NCI-H2196 (cell line): ENCODE measurements around the gene RASIP1.
A peak's percentile ranks its signal among the peaks of the same experiment; 100 is the strongest.

Experiments
- DNase-seq: peaks from one replicate; lab custom pipeline; 2025; ENCODE audit not compliant: unreplicated experiment; lab: John Stamatoyannopoulos, UW

RASIP1 gene

DNA sequence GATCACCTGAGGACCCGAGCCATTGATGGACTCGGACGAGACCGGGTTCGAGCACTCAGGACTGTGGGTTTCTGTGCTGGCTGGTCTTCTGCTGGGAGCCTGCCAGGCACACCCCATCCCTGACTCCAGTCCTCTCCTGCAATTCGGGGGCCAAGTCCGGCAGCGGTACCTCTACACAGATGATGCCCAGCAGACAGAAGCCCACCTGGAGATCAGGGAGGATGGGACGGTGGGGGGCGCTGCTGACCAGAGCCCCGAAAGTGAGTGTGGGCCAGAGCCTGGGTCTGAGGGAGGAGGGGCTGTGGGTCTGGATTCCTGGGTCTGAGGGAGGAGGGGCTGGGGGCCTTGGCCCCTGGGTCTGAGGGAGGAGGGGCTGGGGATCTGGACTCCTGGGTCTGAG is 15.8 kb upstream of the RASIP1 start:
- no peak for DNase-seq

DNA sequence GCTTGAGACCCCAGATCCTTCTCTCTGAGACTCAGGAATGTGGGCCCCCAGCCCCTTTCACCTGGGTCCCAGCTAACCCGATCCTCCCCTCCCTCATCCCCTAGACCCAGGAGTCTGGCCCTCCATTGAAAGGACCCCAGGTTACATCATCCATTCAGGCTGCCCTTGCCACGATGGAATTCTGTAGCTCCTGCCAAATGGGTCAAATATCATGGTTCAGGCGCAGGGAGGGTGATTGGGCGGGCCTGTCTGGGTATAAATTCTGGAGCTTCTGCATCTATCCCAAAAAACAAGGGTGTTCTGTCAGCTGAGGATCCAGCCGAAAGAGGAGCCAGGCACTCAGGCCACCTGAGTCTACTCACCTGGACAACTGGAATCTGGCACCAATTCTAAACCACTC is 15.4 kb upstream of the RASIP1 start:
- no peak for DNase-seq

DNA sequence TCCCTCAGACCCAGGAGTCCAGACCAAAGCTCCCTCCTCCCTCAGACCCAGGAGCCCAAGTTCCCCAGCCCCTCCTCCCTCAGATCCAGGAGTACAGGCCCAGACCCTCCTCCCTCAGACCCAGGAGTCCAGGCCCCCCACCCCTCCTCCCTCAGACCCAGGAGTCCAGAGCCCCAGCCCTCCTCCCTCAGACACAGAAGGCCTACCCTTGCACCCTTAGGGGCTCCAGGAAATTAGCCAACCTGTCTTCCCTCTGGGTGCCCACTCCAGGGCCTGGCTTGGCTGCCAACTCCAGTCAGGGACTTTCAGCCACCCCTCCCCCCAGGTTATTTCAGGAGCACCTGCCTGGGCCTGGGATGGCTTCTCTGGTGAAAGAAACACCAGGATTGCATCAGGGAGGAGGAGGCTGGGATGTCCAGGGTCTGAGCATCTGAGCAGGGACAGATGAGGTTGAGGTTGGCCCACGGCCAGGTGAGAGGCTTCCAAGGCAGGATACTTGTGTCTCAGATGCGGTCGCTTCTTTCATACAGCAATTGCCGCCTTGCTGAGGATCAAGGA is 14.8 kb upstream of the RASIP1 start, which contains the start of gene FGF21:
TSS of gene FGF21 (plus strand) at position 441 of the 558 bp plus-strand sequence. CDS start 713 bp downstream, outside the sequence.
- peak; percentile 61 for DNase-seq

DNA sequence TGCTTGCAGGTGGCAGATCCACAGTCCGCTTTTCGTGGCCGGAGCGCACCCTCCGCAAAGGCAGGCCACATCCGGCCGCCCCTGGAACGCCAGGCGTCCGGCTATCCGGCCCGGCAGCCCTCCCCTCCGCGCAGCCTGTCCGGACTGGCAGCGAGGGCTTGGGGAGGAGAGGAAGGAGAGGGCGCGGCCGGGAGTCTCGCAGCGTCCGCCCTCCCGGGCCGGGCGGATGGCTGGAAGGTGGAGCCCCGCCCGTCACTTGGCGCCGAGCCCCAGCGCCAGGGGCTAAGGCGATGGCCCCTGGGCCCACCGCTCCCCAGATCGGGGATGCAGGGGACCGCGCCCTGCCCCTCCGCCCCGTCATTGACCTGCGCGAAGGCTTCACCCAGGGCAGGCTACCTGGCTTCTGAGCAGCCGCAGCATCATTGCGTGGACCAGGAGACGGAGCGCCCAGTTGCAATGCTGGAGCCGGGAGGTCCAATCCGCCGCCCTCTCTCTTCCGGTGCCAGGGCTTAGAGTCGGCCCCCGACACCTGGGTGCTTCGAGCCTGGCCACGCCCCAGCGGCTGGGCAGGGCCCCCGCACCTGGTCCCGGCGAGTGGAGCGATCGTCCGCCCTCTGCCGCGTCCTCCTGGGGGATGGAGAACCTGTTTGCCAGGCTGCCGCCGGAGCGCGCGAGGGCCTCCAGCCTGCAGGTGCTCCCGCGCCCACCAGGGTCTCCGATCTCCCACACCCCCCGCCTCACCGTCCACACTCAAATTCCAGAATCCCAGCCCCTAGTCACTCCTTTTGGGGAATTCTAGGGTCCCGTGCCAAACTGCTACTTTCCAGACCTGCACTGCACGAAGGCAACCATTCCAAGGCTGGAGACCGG is 12.3 kb upstream of the RASIP1 start, which contains the start of gene FUT1:
TSS of gene FUT1 (minus strand) at position 146 of the 870 bp plus-strand sequence. CDS start 1,360 bp downstream, outside the sequence.
- peak; percentile 97 for DNase-seq

DNA sequence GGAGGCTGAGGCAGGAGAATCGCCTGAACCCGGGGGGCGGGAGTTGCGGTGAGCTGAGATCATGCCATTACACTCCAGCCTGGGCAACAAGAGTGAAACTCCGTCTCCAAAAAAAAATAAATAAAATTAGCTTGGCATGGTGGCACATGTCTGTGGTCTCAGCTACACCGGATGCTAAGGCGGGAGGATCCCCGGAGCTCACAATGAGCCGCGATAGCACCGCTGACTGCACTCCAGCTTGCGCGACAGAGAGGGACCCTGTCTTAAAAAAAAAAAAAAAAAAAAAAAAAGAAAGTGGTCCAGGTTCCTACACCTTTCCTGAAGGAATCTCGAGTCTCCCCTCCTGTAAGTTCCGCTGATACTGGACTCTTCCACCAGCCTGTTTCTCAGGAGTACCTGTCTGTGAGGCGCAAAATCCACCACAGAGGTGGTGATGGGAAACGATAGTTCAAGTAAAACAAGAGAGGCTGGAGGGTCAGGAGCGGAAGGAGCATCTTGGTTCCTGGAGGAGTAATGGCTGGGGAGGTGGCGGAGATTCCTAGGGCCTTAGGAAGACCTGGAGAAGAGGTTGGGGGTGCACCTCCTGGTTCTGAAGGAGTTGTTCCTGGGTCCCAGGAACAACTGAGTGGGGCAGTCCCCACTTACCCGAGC is 11.6 kb upstream of the RASIP1 start:
- DNase-seq, result no peak

DNA sequence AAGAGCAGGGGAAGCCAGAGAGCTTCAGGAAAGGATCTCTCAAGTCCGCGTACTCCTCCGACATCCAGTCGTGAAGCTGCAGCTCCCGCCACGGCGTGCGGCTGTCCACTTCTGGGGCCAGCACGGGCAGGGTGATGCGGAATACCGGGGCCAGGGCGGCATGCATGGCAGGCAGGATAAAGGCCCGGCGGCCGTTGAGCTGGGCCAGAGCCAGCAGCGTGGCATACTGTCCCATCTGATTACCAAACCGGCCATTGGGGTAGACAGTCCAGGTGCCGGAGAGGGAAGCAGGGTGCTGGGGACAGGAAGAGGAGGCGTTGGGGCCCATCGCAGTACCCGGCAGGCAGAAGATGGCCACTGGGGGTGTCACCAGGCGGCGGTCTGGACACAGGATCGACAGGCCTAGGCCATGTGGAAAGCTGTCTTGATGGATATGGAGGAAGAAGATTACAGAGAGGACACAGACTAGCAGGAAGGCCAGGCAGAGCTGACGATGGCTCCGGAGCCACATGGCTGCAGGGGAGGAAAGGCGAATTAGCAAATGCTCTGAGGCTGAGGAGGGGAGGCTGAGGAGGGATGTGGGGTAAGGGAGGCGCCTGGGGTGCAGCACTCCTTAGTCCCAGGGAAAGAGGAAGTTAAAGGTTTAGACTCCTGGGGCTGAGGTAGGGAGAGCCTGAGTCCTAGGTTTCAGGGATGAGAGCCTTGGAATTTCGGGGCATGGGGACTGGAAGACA is 10.5 kb upstream of the RASIP1 start:
- DNase-seq, result no peak

DNA sequence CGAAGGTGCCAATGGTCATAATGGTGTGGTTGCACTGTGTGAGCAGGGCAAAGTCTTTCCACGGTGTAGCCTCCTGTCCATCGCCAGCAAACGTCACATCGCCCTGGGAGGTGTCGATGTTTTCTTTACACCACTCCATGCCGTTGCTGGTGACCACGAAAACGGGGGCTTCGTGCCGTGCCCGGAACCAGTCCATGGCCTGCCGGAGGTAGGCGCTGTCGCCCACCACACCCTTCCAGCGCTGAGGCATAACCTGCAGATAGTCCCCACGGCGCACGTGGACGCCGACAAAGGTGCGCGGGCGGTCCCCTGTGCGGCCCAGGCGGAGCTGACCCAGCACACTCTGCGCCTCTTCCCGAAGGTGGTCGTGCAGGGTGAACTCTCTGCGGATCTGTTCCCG is 9.9 kb upstream of the RASIP1 start:
- no peak for DNase-seq

DNA sequence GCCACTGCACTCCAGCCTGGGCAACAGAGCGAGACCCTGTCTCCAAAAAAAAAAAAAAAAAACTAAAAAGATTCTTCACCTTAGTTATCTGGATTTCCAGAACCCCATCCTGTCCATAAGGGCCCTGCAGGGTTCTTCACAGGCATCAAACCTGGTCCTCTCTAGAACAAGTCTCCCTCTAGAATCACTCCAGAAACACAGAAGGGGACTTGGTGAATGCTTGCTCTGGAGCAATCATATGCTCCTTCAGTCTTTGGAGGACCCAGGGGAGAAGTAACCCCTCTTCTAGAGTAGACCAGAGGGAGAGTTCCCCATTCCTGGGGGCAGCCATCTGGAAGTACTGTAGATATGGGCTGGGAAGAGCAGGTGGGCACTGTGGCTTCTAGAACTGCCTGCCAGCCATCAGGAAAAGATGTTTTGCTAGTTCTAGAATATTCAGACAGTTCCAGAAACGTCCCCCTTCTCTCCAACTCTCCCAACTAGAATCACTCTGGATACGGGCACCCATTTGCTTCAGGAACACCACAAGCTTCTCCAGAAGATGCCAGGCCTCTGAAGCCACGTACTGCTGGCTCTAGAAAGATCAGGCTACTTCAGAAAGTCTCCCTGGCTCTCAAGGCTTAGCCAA is 9.3 kb upstream of the RASIP1 start:
- DNase-seq, result no peak

DNA sequence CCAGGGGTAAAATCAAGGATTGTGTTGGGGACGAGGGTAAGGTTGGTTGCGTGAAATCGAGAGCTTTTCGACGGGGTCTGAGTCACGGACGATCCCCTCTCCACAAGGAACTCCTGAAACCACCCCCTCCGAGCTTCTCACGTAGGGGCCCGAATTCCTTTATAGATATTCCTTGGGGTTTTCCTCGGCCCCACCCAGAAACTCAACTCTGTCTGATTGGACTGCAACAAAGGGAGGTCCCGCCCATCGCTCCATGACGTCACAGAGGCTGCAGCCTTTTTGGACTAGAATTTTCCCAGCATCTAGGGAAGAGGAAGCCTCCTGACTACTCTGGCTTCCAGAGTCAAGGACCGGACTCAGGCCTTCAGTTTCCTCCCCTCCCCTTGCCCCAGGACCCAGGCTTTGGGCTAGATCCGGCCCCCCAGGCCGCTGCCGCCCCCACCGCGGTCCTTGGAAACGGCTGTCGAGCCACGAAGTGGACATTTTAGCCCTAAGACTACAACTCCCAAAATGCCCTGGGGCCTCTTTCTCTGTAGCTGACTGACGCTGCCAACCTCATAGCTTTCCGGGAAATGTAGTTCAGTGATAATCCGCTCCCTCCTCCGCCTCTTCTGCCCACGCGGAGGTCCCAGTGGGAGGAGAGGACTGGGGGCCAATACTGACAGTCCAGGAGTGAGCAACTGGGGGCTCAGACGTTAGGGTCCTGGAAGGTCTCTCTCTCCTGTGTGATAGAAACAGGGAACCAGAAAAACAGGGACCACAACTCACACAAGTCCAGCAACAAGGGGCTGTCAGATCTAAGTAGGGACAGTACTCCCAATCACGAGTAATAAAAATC is 6.5 kb upstream of the RASIP1 start, which contains the start of gene IZUMO1:
TSS of gene IZUMO1 (minus strand) at position 172 of the 838 bp plus-strand sequence. CDS start 1,050 bp downstream, outside the sequence.
- no peak for DNase-seq

DNA sequence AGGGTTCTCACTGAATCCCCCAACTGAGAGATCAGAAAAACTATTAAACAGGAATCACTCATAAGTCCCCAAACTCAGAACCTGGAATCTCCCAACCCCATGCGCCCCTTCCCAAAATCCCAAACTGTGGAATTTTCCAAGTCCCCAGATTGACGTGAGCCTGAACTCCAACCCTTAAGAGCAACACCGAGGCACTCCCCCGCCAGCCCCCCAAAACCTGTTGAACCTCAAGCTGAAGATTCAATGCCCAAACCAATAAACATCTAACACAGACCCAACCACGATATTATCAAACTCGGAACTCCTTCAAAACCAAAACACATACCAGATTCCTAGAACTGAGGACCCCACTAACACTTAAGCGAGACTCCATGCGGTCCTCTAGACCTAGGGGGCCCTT is 5.7 kb upstream of the RASIP1 start:
- no peak for DNase-seq

DNA sequence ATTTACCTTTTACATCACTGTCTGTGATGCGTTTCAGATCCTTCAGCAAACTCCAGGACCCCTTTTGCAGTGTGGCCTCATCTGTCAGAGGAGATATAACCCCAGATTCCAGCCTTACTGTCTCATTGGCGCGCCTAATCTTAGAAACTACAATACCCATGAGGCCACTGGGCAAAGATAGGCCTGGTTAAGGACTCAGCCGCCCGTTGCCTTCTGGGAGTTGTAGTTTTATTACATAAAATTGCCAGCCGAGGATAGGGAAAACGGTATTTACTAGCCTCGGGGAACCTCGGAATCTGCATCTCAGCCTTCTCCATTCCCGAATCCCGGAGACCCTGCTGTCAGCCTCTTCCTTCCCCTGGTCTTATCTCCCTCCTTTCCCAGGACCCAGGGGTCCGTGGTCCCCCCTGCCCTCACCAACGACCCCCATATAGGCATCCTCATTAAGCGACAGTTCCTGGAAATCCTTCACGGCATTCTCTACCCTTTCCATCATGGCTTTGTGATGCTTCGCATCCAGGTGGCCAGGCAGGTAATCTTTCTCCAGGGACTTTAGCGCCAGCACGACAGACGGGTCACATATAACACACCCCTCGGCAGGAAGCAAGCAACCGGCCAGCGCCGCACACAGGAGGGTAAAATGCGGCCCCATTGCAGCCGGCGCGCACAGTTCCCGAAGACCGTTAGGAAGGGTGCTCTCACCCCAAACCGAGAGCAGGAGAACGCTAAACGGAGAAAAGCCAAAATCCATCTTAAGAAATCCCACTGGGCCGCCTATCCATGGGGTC is 5.0 kb upstream of the RASIP1 start:
- DNase-seq, result peak; percentile 80

DNA sequence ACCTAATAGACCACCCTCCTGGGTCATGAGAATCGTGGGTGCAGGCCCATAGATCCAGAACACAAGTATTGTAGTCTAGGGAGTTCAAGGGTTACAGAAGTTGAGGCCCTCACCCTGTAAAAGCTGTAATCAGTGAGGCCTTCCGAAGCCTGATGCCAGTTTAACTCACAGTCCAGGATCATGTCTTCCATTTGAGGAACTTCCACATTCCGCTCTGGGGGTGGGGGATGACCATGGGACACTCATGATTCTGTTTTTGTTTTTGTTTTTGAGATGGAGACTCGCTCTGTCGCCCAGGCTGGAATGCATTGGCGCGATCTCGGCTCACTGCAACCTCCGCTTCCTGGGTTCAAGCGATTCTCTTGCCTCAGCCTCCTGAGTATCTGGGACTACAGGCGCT is 1.7 kb upstream of the RASIP1 start:
- DNase-seq, result no peak

DNA sequence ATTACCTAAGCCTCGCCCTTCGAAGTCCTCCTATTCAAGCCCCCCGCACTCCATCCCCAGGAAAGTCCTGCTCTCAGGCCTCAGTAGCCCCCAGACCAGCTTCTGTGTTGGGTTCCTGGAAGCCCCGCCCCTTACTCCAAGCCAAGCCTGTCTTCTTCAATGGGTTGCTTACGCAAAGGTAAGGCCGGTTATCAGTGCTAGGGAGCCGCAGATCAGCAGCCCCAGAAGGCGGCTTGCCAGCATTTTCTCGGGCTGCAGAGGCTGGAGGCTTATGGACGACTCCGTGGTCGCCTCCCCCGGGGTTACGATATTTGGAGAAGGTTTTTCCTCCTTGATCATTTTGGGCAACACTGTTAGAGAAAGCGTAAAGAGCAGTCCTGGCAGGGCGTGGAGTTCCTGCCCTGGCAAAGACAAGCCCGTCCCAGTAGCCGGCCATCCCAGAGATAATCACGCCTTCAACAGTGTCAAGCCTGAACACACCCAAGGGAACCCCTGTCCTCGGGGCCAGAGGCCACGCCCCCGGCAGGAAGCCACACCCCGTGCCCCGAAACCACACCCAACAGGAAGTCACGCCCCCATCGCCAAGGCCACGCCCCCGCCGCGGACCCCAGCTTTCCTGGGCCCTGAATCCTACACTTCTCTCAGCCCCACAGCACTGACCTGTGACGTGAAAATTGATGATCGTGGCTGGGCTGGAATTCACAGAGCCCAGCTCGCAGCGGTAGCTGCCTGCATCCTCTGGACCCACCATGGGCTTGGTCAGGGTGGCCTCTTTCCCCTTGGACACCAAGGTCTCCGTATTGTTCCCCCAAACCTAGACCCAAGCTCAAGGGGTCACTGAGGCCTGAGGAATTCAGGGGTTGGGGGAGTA is 954 bp upstream of the RASIP1 start:
- peak; percentile 36 for DNase-seq

DNA sequence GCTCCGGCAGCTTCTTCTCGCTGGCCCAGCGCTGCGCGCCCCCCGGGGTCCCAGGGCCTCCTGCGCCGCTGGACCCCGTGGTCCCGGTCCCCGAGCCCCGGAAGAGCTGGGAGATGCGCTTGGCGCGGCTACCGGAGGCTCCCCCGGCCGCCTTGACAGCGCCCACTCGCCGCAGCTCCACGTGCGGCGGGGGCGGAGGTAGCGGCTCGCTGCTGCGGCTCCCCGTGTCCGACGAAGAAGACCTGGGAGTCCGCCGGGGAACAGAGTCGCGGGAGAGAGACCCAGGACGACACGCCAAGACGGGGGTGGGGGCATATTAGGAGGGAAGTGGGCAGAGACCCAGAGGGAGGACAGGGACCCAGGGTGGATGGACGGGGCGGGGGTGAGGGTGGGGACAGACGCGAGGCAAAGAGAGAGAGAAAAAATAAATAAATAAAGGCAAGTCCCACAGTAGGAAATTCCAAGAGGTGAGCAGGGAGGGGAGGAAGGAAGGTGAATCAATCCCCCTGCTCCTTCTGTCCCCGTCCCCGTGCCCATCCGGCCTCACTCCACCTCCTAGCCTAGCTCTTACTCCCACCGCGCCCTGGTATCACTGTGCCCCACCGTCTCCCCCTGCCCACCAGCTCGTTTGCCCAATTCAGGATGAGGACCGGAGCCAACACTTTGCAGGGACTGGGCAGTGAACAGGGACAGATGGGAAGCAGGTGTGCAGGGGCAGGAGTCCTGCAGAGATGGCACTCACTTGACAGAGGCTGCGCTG is 826 bp downstream of the RASIP1 start:
- DNase-seq, result no peak

DNA sequence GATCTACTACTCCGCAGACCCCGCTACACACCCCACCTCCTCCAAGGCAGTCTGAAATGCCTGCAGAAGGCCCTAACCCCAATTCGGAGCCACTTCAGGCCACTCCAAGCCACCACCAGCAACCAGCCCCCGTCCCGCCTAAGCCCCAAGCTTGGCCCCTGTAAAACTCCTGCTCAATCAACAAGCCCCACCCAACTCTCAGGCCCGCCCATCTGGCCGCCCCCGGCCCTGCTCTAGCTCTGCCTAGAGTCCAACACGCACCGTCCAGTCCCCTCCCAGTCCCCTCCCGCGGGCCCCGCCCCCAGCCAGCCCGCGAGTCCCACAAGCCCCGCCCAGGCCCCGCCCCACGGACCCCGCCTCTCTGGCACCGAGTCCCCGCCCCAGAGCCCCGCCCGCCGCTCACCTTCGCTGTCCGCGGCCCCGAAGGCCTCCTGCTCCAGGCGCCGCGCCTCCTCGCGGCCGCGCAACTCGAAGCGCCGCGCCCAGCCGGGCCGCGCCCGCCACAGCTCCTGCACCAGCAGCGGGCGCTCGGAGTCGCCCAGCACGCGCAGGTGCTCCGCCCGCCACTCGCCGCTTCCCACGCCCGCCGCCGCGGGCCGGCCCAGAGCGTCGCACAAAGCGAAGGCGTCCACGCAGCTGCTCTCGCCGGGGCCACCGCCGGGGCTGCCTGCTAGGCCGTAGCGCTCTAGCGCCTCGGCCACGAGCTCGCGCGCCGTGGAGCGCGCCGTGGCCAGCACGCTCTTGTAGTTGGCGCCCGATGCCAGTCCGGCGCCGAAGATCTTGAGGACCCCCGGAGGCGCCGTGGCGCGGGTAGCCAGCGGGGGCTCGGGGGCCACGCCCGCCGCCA is 1.6 kb downstream of the RASIP1 start:
- DNase-seq, result peak; percentile 95

DNA sequence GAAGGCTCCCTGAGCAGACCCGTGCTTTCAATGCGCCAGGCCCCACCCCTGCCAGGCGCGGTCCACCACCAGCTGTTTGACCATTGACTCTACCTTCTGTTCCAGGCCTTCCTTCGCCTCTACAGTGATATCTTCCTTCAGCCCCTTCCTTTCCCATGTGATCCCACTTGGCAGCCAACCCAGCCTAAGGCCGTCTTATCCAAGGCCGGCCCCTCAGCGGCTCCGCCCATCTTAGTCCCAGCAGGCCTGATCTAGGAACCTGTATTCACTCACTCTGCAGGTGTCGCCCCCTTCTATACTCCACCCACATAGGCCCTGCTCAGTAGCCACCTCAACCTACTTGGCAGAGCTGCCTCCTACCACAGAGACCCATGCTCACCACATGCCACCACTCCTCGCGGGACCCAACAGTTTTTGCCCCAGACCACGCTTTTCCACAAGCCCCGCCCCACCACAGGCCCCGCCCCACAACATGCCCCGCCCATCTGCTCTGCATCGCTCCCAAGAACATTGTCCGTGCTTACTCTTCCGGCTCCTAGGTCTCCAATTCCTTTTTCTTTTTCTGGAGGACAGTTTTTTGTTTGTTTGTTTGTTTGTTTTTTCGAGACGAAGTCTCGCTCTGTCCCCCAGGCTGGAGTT is 2.9 kb downstream of the RASIP1 start:
- peak; percentile 47 for DNase-seq
